Measurements from ENCODE around the gene ARV1. TPM values are rescaled to one million over a fixed set of nuclear protein-coding genes. Genes with fewer than 3 reads are reported as not detected.
"Not testable (repeated sequence)": the region's sequence is repeated elsewhere in the genome, so short reads cannot be mapped to it uniquely, and the experiment has no call there.

ARV1 gene
- total and polyA plus RNA-seq, 2 experiments from 2014 or later: 10.4 to 20.0 TPM

DNA sequence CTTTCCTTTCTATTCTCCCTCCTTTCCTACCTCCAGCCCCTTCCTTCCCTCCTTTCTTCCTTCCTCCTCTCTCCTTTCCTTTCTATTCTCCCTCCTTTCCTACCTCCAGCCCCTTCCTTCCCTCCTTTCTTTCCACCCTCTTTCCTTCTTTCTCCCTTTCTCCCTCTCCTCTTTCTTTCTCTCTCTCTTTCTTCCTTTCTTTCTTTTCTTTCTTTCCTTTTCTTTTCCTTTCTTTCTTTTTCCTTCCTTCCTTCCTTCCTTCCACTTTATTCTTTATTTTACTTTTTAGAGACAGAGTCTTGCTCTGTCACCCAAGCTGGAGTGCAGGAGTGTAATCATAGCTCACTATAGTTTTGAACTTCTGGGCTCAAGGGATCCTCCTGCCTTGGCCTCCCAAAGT lies 68.6 kb downstream of the ARV1 start:
- H3K27ac ChIP-seq (ENCODE audit: low read depth); H3K4me3 Mint-ChIP-seq; DNase-seq (ENCODE audit: low spot score); H3K36me3 ChIP-seq (ENCODE audit: insufficient read depth); H3K36me3 Mint-ChIP-seq (ENCODE audit: low read depth); H3K4me2 ChIP-seq; H2AFZ ChIP-seq; H3K4me1 Mint-ChIP-seq; H3K9me3 Mint-ChIP-seq; H3K9me2 ChIP-seq (ENCODE audit: insufficient read depth); H3K27ac Mint-ChIP-seq; H3K4me1 ChIP-seq (ENCODE audit: insufficient read depth); ATAC-seq; H3F3A ChIP-seq (replicated peaks; ENCODE audit: low read depth); H3K79me2 ChIP-seq (replicated peaks; ENCODE audit: insufficient read depth); H3K4me3 ChIP-seq: not testable (repeated sequence)
- peaks cover 12% of the 10 kb centered on the region for H4K20me1 ChIP-seq (replicated peaks; ENCODE audit: insufficient read depth)
- H3K27me3 Mint-ChIP-seq (ENCODE audit: insufficient read depth, low read depth, poor library complexity): peaks cover 42% of the 10 kb centered on the region
- H3K27me3 ChIP-seq (ENCODE audit: insufficient read depth): peaks cover 56% of the 10 kb centered on the region

DNA sequence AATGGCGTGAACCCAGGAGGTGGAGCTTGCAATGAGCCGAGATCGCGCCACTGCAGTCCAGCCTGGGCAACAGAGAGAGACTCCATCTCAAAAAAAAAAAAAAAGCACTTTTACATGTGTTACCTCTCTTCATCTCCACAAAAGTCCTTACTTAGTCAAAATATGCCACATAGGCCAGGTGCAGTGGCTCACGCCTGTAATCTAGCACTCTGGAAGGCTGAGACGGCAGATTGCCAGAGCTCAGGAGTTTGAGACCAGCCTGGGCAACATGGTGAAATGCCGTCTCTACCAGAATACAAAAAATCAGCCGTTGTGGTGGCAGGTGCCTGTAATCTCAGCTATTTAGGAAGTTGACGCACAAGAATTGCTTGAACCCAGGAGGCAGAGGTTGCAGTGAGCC lies 69.5 kb downstream of the ARV1 start:
- H3K36me3 Mint-ChIP-seq (ENCODE audit: low read depth); H3F3A ChIP-seq (replicated peaks; ENCODE audit: low read depth); H3K4me1 ChIP-seq (ENCODE audit: insufficient read depth); H2AFZ ChIP-seq; ATAC-seq; H3K9me3 Mint-ChIP-seq; H3K79me2 ChIP-seq (replicated peaks; ENCODE audit: insufficient read depth); H3K4me1 Mint-ChIP-seq; H3K4me3 Mint-ChIP-seq; H3K27ac ChIP-seq (ENCODE audit: low read depth); H3K27ac Mint-ChIP-seq; H3K4me3 ChIP-seq; H3K9me2 ChIP-seq (ENCODE audit: insufficient read depth); H4K20me1 ChIP-seq (replicated peaks; ENCODE audit: insufficient read depth); H3K36me3 ChIP-seq (ENCODE audit: insufficient read depth); DNase-seq (ENCODE audit: low spot score); H3K4me2 ChIP-seq: not testable (repeated sequence)
- peaks cover 47% of the 10 kb centered on the region for H3K27me3 ChIP-seq (ENCODE audit: insufficient read depth)
- peaks cover 34% of the 10 kb centered on the region for H3K27me3 Mint-ChIP-seq (ENCODE audit: insufficient read depth, low read depth, poor library complexity)

DNA sequence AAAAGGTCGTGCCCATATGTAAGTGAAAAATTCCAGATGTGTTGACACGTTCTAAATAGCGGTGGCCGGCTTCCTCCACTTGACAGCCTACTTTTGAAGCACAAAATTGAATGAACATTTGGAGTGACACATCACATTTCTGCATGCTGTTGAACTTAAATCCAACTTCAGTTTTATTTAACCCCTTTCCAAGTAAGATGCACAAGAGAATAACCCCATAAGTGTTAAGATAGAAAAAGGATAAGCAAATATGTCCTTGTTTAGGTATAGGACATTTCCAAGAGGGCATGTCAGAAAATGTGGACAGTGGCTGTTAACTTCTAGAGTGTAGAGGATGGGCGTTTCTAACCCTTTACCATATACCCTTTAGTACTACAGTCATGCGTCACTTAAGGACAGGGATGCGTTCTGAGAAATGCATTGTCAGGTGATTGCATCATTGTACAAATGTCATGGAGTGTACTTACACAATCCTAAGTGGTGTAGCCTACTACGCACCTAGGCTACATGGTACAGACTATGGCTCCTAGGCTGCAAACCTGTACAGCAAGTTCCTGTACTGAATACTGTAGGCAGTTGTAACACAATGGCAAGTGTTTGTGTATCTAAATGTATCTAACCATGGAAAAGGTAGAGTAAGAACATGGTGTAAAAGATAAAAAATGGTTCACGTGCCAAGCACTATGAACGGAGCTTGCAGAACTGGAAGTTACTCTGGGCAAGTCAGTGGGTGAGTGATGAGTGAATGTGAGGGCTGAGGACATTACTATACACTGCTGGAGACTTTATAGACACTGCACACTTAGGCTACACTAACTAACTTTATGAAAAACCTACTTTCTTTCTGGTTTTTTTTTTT lies 70.5 kb downstream of the ARV1 start:
- no peak overlapping the region for H3K27ac ChIP-seq (ENCODE audit: low read depth)
- no peak overlapping the region for H3K4me3 ChIP-seq
- no peaks in the 10 kb centered on the region for H3K9me2 ChIP-seq (ENCODE audit: insufficient read depth)
- H3K9me3 Mint-ChIP-seq: no peaks in the 10 kb centered on the region
- peaks cover 4% of the 10 kb centered on the region; the same call in 1 of the 2 replicates for H4K20me1 ChIP-seq (replicated peaks; ENCODE audit: insufficient read depth)
- ATAC-seq: no peak
- no peak overlapping the region for H2AFZ ChIP-seq
- H3K27ac Mint-ChIP-seq: no peak overlapping the region
- peaks cover 30% of the 10 kb centered on the region for H3K27me3 Mint-ChIP-seq (ENCODE audit: insufficient read depth, low read depth, poor library complexity)
- no peaks in the 10 kb centered on the region for H3F3A ChIP-seq (replicated peaks; ENCODE audit: low read depth)
- no peaks in the 10 kb centered on the region for H3K79me2 ChIP-seq (replicated peaks; ENCODE audit: insufficient read depth)
- H3K36me3 ChIP-seq (ENCODE audit: insufficient read depth): no peaks in the 10 kb centered on the region
- H3K4me2 ChIP-seq: no peak overlapping the region
- no peaks in the 10 kb centered on the region for H3K4me1 ChIP-seq (ENCODE audit: insufficient read depth)
- no peaks in the 10 kb centered on the region for H3K36me3 Mint-ChIP-seq (ENCODE audit: low read depth)
- H3K27me3 ChIP-seq (ENCODE audit: insufficient read depth): peaks cover 37% of the 10 kb centered on the region
- no peak overlapping the region for H3K4me3 Mint-ChIP-seq
- no peaks in the 10 kb centered on the region for H3K4me1 Mint-ChIP-seq
- no peak for DNase-seq (ENCODE audit: low spot score)
- TF ChIP-seq, protein P1, sequence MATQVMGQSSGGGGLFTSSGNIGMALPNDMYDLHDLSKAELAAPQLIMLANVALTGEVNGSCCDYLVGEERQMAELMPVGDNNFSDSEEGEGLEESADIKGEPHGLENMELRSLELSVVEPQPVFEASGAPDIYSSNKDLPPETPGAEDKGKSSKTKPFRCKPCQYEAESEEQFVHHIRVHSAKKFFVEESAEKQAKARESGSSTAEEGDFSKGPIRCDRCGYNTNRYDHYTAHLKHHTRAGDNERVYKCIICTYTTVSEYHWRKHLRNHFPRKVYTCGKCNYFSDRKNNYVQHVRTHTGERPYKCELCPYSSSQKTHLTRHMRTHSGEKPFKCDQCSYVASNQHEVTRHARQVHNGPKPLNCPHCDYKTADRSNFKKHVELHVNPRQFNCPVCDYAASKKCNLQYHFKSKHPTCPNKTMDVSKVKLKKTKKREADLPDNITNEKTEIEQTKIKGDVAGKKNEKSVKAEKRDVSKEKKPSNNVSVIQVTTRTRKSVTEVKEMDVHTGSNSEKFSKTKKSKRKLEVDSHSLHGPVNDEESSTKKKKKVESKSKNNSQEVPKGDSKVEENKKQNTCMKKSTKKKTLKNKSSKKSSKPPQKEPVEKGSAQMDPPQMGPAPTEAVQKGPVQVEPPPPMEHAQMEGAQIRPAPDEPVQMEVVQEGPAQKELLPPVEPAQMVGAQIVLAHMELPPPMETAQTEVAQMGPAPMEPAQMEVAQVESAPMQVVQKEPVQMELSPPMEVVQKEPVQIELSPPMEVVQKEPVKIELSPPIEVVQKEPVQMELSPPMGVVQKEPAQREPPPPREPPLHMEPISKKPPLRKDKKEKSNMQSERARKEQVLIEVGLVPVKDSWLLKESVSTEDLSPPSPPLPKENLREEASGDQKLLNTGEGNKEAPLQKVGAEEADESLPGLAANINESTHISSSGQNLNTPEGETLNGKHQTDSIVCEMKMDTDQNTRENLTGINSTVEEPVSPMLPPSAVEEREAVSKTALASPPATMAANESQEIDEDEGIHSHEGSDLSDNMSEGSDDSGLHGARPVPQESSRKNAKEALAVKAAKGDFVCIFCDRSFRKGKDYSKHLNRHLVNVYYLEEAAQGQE (IDR thresholded peaks at IDR 0.05; ENCODE audit: unreplicated experiment): no peak
- no peak for TF ChIP-seq EZH2phosphoT487 (IDR thresholded peaks at IDR 0.05; ENCODE audit: unreplicated experiment)
- TF ChIP-seq ZNF114 (CRISPR knock-in tag; IDR thresholded peaks at IDR 0.05): no peak
- TF ChIP-seq STAT1 (IDR thresholded peaks at IDR 0.05; ENCODE audit: unreplicated experiment): no peak
- TF ChIP-seq, protein P2, sequence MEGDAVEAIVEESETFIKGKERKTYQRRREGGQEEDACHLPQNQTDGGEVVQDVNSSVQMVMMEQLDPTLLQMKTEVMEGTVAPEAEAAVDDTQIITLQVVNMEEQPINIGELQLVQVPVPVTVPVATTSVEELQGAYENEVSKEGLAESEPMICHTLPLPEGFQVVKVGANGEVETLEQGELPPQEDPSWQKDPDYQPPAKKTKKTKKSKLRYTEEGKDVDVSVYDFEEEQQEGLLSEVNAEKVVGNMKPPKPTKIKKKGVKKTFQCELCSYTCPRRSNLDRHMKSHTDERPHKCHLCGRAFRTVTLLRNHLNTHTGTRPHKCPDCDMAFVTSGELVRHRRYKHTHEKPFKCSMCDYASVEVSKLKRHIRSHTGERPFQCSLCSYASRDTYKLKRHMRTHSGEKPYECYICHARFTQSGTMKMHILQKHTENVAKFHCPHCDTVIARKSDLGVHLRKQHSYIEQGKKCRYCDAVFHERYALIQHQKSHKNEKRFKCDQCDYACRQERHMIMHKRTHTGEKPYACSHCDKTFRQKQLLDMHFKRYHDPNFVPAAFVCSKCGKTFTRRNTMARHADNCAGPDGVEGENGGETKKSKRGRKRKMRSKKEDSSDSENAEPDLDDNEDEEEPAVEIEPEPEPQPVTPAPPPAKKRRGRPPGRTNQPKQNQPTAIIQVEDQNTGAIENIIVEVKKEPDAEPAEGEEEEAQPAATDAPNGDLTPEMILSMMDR (conservative IDR thresholded peaks at IDR 0.05; ENCODE audit: low read depth in 2 of 2): no peak
- TF ChIP-seq ZNF331 (CRISPR knock-in tag; IDR thresholded peaks at IDR 0.05; ENCODE audit: low read depth): no peak
- TF ChIP-seq POLR2AphosphoS5 (IDR thresholded peaks at IDR 0.05; ENCODE audit: low read depth): no peak

Data from GM23338 (cell line).